ENCODE measurements around the gene RNF4.
A peak's percentile ranks its signal among the peaks of the same experiment; 100 is the strongest.
"Not testable (repeated sequence)": the region's sequence is repeated elsewhere in the genome, so short reads cannot be mapped to it uniquely, and the experiment has no call there.

The RNF4 gene, protein sequence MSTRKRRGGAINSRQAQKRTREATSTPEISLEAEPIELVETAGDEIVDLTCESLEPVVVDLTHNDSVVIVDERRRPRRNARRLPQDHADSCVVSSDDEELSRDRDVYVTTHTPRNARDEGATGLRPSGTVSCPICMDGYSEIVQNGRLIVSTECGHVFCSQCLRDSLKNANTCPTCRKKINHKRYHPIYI

DNA sequence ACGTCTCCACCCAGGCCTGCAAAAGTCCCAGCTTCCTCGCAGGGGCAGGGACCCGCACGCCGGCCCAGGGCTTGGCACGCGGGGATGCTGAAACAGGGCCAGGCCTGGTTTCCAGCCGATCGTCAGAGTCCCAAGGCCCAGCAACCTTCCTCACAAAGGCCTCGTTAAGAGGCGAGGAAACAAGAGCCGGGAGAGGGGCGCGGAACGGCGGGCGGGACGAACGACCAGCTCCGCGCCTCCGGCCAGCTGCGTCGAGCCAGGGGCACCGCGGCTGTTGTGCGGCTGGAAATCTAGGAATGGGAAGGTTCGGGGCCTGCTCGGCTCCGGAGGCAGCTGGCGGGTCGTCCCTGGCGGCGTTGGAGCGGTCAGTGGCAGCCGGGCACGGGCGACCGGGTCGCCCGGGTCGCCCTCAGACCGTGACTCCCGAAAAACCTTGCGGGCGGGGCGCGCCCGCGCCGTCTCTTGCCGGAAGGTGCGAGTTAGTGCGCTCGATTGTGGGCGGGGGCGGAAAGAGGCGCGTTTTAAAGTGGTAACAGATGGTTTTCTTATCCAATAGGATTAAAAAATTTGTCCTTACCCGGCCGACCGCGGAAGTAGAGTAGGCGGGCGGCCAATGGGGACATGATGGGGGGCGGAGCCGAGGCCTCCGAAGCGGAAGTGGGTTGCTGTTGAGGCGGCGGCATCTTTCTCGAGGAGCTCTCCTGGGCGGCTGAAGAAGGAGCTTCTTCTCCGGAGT is at the start of gene RNF4:
RNF4 (plus strand) TSS at position 651 of the 736 bp plus-strand sequence. CDS start 21,388 bp downstream, outside the sequence.
- peak; percentile 90 for DNase-seq

DNA sequence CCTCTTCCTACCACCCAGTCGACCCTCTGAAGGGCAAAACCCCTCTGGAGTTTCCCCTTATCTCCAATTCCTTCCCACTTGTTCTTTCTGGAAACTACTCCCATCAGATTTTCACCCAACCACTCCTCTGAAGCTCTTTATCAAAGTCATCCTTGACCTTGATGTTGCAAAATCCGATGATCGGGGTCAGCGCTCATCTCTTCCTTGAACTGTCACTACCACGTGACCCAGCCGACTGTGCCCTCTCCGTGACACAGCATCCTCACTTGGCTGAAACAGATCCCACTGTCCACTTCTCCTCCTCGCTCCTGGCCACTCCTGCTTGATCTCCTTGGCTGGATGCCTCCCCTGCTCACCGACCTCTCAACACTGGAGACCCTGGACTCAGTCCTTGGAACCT is 49.1 kb upstream of the RNF4 start:
- DNase-seq: no peak

DNA sequence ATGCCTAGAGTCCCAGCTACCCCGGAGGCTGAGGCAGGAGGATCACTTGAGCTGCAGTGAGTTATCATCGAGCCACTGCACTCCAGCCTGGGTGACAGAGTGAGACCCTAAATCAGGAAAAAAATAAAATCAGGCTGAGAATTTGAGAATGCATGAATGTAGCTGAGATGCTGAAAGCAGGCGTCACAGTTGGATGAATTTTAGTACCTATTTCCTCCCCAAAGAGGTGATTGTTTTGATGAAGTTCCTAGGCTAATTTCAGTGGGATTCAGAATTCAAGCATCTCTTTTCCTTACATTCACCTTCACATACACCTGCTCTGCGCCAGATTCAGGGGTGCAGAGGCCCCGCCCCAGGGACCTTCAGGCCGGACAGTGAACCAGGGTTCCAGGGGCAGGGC is 47.0 kb upstream of the RNF4 start:
- DNase-seq: no peak

DNA sequence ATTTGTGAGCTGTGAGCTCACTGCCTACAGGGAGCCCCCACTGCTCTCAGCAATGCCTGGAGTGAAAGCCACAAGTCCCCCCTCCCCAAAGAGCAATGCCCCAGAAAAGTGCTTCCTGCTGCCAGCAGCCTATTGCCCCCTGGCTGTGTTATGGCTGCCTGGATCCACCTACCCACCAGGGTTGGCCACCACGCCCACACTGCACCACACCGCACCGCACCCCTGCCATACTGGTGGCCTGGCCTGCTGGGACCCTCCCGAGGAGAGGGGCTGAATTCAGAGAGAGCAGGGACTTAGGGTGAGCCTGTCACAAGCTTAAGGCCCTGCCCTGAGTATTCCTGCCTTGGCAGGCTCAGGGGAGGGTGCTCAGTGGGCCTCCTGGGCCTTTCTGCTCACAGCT is 45.8 kb upstream of the RNF4 start:
- no peak for DNase-seq

DNA sequence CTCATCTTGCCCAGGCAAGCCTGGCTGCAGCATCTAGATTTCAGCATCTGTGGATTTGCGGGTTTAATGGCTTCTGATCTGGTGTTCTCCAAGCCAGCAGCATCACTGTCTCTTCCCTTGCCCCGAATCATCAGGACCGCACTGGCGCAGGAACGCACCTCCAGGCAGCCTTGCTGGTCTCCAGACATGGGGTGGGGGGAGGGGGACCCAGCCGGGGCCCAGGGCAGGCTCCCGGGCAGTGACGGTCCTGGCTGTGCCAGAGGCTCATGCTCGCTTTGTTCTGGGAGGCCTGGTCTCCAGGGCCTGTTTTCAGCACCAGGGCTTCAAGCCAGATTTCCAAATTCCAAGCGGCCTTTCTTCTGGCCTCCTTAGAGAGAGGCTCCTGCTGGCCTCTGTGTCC is 45.2 kb upstream of the RNF4 start:
- DNase-seq: no peak

DNA sequence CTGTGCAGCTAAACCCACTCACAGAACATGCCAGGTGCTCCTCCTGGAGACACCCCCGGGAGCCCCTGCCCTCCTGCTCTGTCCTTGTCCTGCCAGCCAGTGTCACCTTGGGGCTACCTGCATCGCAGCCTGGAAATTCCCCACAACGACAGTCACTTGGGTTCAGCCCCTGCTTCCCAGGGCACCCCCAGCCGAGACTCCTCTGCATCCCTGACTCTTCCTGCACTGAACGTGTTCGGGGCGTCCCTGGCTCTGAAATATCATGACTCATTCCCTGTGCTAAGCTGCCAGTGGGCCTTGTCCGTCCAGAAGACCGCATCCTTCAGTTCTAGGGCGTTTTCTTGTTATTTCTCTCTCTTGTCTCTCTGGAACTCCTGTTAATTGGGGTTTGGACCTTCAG is 44.3 kb upstream of the RNF4 start:
- no peak for DNase-seq

DNA sequence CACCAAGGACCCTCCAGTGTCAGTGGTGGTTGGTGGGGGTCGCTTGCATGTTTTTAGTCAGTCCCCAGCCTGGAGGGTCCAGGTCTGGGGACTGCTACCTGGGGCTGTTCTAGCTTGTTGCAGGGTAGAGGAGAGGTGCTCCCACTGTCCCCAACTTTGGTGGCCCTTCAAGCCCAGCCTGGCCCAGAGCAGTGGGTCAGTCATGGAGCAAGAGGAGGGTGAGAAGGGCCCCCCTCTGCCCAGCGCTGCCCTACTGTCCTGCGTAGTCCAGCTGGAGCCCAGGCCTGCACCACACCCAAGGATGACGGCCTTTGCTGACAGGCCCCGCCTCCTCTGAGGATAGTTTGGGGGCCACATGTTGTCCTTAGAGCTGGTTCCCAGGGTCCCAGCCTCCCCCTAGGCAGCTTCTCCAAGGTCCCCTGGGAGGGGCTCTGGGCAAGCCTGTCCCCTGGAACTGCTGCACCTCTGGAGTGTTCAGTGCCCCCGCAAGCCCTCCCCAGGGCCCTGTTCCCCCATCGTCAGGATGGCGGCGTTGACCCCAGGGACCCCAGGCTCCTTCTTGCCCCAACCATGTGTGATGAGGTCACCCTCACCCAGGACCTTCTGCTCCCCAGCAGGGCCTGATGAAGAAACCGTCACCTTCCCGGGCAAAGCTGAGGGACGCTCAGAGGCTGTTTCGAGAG is 43.4 kb upstream of the RNF4 start:
- DNase-seq: no peak

DNA sequence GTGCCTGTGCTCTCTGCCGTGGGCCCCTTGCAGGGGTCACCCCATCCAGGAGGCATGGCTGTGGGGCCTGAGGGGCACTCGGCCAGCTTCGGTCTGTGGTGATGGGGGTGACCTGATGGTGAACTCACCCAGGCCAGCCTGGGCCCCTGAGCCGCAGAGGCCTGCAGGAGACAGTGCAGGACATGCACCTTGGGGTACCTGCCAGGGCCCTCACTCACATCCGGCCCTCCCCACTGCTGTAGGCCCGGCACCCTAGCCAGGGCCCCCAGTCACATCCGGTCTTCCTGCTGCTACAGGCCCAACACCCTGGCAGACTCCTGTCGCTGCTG is 42.9 kb upstream of the RNF4 start:
- DNase-seq: no peak

DNA sequence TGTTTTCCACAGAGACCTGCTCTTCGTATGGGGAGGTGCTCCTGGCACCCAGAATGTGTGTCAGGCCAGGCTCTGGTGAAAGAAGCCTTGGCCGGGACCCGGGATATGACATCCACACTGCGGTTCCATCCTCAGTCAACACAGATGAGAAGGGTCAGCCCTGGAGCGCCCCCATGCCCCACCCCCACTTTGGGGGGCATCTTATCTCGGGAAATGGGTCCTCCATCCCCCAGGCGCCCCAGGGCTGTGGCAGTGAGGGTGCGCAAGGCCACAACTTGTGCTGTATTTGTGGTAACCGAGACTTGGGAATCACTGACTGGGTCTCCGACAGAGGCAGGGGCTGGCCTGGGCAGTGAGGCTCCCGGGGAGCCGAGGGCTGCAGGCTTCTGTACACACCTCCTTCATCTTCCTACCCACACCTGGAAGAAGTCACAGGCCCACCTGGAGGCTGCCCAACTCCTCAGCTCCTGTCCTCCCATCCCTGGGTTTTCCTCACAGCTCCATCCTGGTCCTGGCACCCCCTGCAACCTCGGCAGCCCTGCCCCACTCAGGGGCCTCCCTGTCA is 42.1 kb upstream of the RNF4 start:
- no peak for DNase-seq

DNA sequence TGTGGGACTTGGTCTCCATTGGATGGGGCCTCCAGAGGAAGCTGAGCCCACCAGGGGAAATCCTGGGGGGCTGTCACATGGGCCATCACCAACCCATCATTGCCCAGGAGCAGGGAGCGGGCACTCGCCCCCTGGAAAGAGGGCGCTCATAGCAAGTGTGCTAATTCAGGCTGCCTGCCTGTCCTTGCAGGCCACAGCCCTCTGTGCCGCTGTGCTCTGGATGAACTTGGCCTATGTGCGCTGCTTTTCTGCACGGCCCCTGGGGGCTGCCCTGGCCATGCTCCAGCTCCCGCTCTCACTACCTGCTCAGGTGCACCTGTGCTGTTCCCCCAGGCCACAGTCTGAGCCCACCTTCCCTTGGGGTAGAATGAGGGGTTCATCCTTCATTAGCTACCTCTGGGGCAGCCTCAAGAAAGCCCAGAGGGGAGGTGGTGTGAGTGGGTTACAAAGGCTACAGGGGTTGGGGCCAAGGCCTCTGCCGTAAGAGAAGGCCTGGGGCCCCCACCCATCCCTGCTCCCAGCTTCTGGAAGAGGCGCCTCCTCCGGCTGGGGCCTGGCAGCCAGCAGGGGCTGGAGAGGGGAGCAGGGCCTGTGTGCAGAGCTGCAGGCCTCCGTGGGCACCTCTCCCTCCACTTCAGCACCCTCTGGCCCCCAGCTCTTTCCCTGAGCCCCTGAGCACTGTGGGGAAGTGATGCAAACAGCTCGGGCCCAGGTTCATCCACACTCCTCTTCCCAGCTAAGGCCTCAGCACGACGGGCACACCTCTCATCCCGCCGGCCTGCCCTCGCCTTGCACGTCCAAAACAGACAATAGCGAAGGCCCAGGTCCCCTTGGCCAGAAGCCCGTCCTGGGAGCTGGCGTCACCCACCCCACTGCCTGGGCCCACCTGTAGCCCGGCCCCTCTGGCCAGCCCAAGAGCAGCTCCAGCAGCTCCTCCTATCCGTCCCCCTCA is 41.2 kb upstream of the RNF4 start:
- no peak for DNase-seq

DNA sequence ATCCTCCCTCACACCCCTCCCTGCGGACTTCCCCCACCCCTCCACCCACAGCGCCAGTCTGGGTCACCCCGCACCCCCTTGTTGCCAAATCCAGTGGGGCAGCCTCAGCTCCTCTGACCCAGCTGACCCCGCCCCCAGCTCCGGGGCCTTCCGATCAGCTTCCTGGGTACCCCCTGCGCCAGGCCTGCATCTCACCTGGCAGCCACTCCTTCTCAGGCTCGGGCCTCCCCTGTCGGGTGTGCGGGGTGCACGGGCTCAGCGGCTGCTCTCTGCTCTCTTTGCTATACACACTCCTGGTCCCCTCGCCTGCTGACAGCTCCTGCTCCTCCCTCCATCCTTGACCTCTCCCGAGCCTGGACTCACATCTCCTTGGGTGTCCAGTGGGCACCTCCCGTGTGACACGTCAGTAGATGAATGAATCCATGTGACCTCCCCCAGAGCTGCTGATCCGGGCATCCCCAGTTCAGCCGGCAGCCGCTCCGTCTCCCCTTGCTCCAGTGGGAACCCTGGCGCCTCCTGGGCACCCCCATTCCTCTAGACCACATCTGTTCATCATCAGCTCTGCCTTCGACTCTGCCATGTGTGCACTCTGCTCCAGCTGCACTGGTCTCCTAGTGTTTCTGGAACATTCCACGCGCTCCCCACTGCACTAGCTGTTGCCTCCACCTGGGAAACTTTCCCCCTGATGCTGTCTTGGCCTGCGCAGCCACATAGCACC is 40.3 kb upstream of the RNF4 start:
- DNase-seq: no peak

DNA sequence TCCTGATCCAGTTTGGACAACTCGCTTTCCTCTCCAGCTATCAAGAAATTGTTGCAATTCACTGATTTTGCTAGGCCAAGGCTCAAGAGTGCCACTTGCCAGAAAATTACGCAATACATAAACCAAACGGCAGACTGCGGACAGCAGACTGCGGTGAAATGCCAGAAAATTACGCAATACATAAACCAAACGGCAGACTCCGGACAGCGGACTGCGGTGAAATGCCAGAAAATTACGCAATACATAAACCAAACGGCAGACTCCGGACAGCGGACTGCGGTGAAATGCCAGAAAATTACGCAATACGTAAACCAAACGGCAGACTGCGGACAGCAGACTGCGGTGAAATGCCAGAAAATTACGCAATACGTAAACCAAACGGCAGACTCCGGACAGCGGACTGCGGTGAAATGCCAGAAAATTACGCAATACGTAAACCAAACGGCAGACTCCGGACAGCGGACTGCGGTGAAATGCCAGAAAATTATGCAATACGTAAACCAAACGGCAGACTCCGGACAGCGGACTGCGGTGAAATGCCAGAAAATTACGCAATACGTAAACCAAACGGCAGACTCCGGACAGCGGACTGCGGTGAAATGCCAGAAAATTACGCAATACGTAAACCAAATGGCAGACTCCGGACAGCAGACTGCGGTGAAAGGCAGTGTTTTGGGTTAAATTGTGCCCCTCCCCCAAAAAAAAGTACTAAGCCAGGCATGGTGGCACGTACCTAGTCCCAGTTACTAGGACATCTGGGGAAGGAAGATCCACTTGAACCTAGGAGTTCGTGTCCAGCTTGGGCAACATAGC is 38.8 kb upstream of the RNF4 start:
- not testable (repeated sequence) for DNase-seq

DNA sequence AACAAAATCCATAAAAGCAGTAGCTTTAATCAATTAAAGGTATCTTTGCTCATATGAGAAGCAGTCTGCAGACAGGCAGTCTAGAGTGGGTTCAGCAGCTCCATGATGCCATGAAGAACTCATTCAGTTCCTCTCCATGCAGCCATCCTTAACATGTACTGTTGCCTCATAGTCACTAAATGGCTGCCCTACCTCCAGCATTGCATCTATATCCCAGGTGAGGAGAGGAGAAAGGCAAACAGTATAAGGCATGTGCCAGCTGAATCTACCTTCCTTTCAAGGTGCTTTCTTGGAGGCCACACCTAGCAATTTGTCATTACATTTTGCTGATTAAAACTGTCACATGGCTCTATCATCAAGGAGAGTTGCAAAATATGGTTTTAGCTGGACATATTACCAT is 36.9 kb upstream of the RNF4 start:
- DNase-seq: no peak

DNA sequence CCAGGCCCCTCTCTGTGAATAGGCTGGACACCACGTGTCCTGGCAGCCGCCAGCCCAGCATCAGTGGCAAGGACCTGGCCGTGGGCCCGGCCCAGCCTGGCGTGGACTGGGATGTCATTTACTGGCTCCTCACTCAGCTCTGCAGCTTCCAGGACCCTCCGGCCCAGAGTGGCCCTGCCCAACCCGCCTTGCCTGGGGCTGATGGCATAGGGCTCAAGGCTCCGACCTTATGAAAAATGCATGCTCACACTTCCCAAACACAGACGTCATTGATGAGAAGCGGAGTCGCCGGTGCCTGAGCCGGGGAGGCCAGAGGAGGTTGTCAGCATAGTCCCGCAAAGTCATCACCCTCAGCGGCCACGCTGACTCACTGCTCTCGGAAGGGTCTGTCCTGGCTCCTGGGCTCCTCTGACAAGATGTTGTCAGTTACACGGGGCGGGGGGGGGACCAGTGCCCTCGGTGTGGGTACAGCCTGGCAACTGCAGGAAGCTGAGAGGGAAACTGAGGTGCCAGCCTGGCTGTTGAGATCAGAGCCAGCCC is 35.8 kb upstream of the RNF4 start:
- no peak for DNase-seq

DNA sequence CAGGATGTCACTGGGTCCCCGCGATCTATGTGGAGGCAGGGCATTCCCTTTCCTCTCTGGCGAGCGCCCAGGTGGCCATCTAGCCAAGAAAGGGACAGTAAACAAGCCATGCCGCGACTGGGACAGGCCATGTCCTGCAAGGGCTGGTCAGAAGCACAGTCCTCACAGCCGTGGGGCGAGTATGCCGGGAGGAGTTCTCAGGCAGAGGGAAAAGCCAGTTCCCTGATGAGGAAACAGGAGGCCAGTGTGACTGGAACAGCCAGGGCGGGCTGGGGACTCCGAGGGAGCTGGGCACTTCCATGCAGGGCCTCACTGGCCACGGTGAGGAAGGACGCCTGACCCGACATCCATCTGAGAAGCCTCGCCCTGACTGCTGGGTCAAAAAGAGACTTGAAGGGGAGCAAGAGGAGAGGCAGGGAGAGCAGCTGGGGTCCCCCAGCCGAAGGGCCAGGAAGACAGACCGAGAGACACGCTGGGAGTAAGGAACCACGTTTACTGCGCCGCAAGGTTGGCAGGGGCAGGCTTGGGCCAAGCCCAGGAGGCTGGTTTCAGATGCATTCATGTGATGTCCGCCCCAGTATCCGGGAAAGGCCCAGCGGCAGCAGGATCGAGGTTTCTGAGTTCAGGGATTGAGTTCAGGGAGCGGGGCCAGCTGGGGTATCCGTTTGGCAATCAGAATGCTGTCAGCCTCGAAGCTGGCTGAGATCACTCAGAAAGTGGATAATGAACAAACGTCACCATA is 35.1 kb upstream of the RNF4 start:
- DNase-seq: no peak

DNA sequence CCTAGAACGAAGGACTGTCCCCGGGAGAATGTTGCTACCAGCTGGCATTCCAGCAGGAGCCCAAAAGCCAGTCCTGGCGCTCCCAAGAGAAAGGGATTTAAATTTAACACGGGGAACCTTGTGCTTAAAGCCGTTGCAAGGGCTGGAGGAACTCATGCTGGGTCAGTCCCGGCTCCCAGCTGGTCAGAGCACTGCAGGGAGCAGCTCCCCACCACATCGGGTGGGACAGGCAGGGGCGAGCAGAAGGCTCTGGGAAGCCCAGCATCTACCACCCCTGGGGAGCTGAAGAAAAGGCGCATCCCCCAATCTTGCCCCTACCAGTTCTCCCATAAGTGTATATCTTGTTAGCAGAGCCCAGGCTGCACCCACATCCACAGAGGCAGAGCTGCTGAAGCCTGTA is 34.5 kb upstream of the RNF4 start:
- DNase-seq: no peak

DNA sequence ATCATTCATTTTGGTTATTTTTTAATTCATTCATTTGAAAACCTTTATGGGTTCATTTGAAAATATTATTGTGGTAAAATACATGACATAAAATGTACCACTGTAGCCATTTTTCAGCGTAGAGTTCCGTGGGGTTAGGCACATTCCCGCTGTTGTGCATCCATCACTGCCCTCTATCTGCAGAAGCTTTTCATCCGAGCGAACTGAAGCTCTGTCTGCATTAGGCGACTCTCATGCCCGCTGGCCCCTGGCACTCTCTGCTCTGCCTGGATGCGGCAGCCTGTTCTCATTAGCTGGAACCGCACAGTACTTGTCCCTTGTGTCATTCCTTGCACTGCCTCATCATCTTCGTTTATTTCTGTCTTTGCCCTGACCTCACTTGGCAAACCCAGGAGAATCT is 32.6 kb upstream of the RNF4 start:
- no peak for DNase-seq

DNA sequence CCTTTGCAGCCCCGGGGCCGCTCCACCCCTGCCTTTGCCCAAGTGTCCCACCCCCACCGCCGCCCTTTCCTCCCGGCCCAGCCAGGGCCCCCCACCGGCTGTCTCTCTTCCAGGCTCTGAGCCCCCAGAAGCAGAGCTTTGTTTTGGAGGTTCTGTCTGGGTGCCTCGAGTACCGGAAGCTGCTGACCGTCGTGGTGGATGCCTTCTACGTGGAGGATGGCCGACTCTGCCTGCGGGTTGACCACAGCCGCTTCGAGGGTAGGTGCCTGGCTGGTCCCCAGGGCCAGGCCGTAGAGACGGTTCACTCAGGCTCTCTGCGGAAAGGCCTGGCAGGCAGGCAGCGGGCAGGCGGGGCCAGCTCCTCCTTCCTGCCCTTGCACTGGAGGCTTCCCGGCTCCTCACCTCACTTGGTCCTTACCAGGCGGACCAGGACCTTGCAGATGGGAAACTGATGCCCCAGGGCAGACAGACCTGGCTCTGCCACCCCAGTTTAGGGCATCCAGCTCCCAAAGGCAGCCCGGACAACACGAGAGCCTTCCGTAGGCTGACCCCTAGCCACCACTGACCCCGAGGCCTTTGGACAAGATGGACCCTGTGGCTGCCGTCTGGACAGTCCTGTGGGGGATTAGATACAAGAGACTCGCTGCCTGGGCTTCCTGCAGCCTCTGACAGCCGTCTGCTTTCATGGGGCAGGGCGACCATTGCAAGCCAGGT is 32.0 kb upstream of the RNF4 start:
- DNase-seq: no peak

DNA sequence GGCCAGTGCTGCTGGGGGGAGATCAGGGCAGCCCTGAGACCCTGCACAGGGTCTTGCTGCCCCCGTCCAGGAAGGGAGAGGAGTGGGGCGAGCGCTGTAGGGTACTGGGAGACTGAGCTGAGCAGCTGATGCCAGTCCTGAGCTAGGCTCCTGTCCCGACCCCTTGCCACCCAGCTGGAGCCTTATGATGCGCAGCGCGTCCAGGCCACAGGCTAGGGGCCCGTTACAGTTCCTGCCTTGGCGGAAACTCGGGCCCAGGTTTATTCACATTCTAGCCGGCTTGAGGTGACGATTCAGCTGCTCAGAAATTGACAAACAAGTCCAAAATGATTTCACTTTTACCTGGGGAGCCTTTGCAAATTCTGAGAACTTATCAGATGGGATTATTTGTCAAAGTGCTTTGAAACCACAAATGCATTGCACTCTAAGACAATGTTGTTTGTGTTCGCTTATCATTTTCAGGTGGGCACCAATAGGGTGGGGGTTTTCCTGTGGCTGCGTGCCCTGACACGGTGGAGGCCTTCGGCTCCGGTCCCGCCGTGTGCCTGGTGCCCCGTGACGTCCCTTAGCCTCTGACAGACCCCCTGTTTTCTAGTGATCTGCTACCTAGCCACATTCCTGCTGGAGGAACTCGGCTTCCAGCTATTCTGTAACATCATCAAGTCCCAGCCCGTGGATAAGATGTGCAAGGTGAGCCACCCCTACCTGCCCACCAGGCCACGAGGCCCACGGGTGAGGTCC is 31.3 kb upstream of the RNF4 start:
- DNase-seq: no peak

Data from activated T-cell treated with anti-CD3 and anti-CD28 coated beads for 4 hours (primary cell).